H9 (cell line): ENCODE data around the gene CCL27. TPM values are rescaled to one million over a fixed set of nuclear protein-coding genes. Genes with fewer than 3 reads are reported as not detected.

Experiments used
- DNase-seq: peaks from one replicate; pipeline ENCODE4 v3.0.0-alpha.2; 2017
- H2AFZ ChIP-seq: one replicate; pipeline ENCODE4 v1.6.1; 2013; ENCODE audit warnings: mild to moderate bottlenecking, low read length, control low read depth, moderate library complexity
- H2AK5ac ChIP-seq: 2 replicates; pipeline ENCODE4 v1.6.1; 2013; ENCODE audit warnings: low read length, control low read depth, mixed read lengths; ENCODE audit not compliant: insufficient read length
- H2BK120ac ChIP-seq: one replicate; pipeline ENCODE4 v1.6.1; 2013; ENCODE audit warnings: low read depth, mild to moderate bottlenecking, low read length, control low read depth, inconsistent platforms; ENCODE audit not compliant: poor library complexity, severe bottlenecking
- H2BK12ac ChIP-seq: 2 replicates; pipeline ENCODE4 v1.6.1; 2013; ENCODE audit warnings: low read length, control low read depth, mixed read lengths, low read depth; ENCODE audit not compliant: insufficient read length
- H2BK15ac ChIP-seq: 2 replicates; pipeline ENCODE4 v1.6.1; 2013; ENCODE audit warnings: low read depth, low read length, control low read depth
- H2BK20ac ChIP-seq: one replicate; pipeline ENCODE4 v1.6.1; 2013; ENCODE audit warnings: low read depth, mild to moderate bottlenecking, low read length, control low read depth, inconsistent platforms; ENCODE audit not compliant: poor library complexity, severe bottlenecking
- H2BK5ac ChIP-seq: 2 replicates; pipeline ENCODE4 v1.6.1; 2013; ENCODE audit warnings: low read length, control low read depth, mixed read lengths; ENCODE audit not compliant: insufficient read length
- H3K14ac ChIP-seq: 2 replicates; pipeline ENCODE4 v1.6.1; 2013; ENCODE audit warnings: low read length, control low read depth; ENCODE audit not compliant: insufficient read depth
- H3K18ac ChIP-seq: 2 replicates; pipeline ENCODE4 v1.6.1; 2013; ENCODE audit warnings: low read depth, mild to moderate bottlenecking, mixed read lengths, low read length, control low read depth; ENCODE audit not compliant: insufficient read length
- H3K23ac ChIP-seq: 2 replicates; pipeline ENCODE4 v1.6.1; 2013; ENCODE audit warnings: low read length, control low read depth, mixed read lengths, low read depth; ENCODE audit not compliant: insufficient read length
- H3K23me2 ChIP-seq: 2 replicates; pipeline ENCODE4 v1.6.1; 2013; ENCODE audit warnings: low read depth, mild to moderate bottlenecking, mixed read lengths, low read length, control low read depth; ENCODE audit not compliant: insufficient read length, poor library complexity, severe bottlenecking
- H3K27ac ChIP-seq: 2 replicates; pipeline ENCODE4 v1.5.1; 2013; ENCODE audit warnings: low read length, control low read depth, mixed read lengths, low read depth; ENCODE audit not compliant: insufficient read length
- H3K27me3 ChIP-seq: 2 replicates; pipeline ENCODE4 v1.6.1; 2013; ENCODE audit warnings: low read length, control low read depth, inconsistent platforms; ENCODE audit not compliant: insufficient read depth
- H3K4ac ChIP-seq: 2 replicates; pipeline ENCODE4 v1.6.1; 2013; ENCODE audit warnings: low read depth, mild to moderate bottlenecking, control low read depth, inconsistent platforms, low read length, moderate library complexity
- H3K4me1 ChIP-seq: 2 replicates; pipeline ENCODE4 v1.6.1; 2013; ENCODE audit warnings: low read length, control low read depth, inconsistent platforms; ENCODE audit not compliant: insufficient read depth
- H3K4me2 ChIP-seq: 2 replicates; pipeline ENCODE4 v1.6.1; 2013; ENCODE audit warnings: low read length, control low read depth, mixed read lengths; ENCODE audit not compliant: insufficient read length, insufficient read depth
- H3K56ac ChIP-seq: 2 replicates; pipeline ENCODE4 v1.6.1; 2013; ENCODE audit warnings: low read depth, mild to moderate bottlenecking, mixed read lengths, low read length, control low read depth; ENCODE audit not compliant: insufficient read length
- H3K79me1 ChIP-seq: 2 replicates; pipeline ENCODE4 v1.6.1; 2013; ENCODE audit warnings: low read depth, mild to moderate bottlenecking, moderate library complexity, low read length, control low read depth, inconsistent platforms; ENCODE audit not compliant: insufficient read depth, poor library complexity, severe bottlenecking
- H3K79me2 ChIP-seq: 2 replicates; pipeline ENCODE4 v1.6.1; 2013; ENCODE audit warnings: low read length, control low read depth, inconsistent platforms; ENCODE audit not compliant: insufficient read depth
- H3K9ac ChIP-seq: 2 replicates; pipeline ENCODE4 v1.6.1; 2013; ENCODE audit warnings: low read length, control low read depth, mixed read lengths; ENCODE audit not compliant: insufficient read length; ENCODE audit errors: extremely low read depth
- H3K9me3 ChIP-seq: one replicate; pipeline ENCODE4 v1.6.1; 2013; ENCODE audit warnings: low read depth, low read length, inconsistent platforms; ENCODE audit not compliant: control insufficient read depth
- H3T11ph ChIP-seq: one replicate; pipeline ENCODE4 v1.6.1; 2013; ENCODE audit warnings: mild to moderate bottlenecking, low read length, control low read depth, inconsistent platforms
- H4K20me1 ChIP-seq: one replicate; pipeline ENCODE4 v1.6.1; 2013; ENCODE audit not compliant: control insufficient read depth, insufficient read length, insufficient read depth
- H4K5ac ChIP-seq: 2 replicates; pipeline ENCODE4 v1.6.1; 2013; ENCODE audit warnings: low read depth, mild to moderate bottlenecking, mixed read lengths, low read length, control low read depth; ENCODE audit not compliant: insufficient read length
- H4K8ac ChIP-seq: replicated peaks from 2 replicates; pipeline ENCODE4 v1.6.1; 2013; ENCODE audit warnings: low read length, control low read depth, mixed read lengths, low read depth; ENCODE audit not compliant: insufficient read length
- H4K91ac ChIP-seq: 2 replicates; pipeline ENCODE4 v1.6.1; 2013; ENCODE audit warnings: low read depth, mild to moderate bottlenecking, moderate library complexity, mixed read lengths, low read length, control low read depth; ENCODE audit not compliant: insufficient read length
- H3K27ac Mint-ChIP-seq, 3 experiments: 2 replicates in 2 of 3; 3 replicates in 1 of 3; pipeline ENCODE4 v1.8.0; 2020 to 2021; ENCODE audit warnings: mixed read lengths in 3 of 3, mild to moderate bottlenecking in 1 of 3, moderate library complexity in 1 of 3
- H3K27me3 Mint-ChIP-seq: 2 replicates; pipeline ENCODE4 v1.8.0; 2021; ENCODE audit warnings: low read depth, mild to moderate bottlenecking, moderate library complexity, mixed read lengths
- H3K36me3 Mint-ChIP-seq, 3 experiments: 2 replicates in 2 of 3; 3 replicates in 1 of 3; pipeline ENCODE4 v1.8.0; 2020 to 2021; ENCODE audit warnings: low read depth in 3 of 3, mixed read lengths in 3 of 3; ENCODE audit not compliant: insufficient read depth in 1 of 3
- H3K4me1 Mint-ChIP-seq, 2 experiments: 2 replicates each; pipeline ENCODE4 v1.8.0; 2020; ENCODE audit warnings: mixed read lengths in 2 of 2
- H3K4me3 Mint-ChIP-seq, 2 experiments: 2 replicates in 1 of 2; 3 replicates in 1 of 2; pipeline ENCODE4 v1.8.0; 2020 to 2021; ENCODE audit warnings: mild to moderate bottlenecking in 2 of 2, mixed read lengths in 2 of 2, moderate library complexity in 1 of 2
- H3K9me3 Mint-ChIP-seq, 2 experiments: 2 replicates in 1 of 2; 3 replicates in 1 of 2; pipeline ENCODE4 v1.8.0; 2020; ENCODE audit warnings: mild to moderate bottlenecking in 2 of 2, mixed read lengths in 2 of 2, moderate library complexity in 1 of 2
- WGBS: extraction: QIAGEN DNeasy Blood & Tissue Kit; methylation state at CpG from one replicate; pipeline ENCODE4 v1.1.7; 2013; ENCODE audit warnings: missing lambda C conversion rate, low lambda C conversion rate, mixed read lengths; ENCODE audit not compliant: insufficient read length; ENCODE audit errors: extremely low coverage; 5-methylcytosine and 5-hydroxymethylcytosine counted together
- total RNA-seq: library from RNA; stranded (reverse); gene quantifications from 2 replicates; pipeline ENCODE4 v1.2.1, GENCODE V29; 2021
- TF ChIP-seq, protein P1 (sequence below): fragments of 200-600 bp; sonication (generic); conservative IDR thresholded peaks from 3 replicates; pipeline ENCODE4 v1.8.0; 2021; ENCODE audit warnings: antibody characterized with exemption, mild to moderate bottlenecking

Gene CCL27
- total RNA-seq, 1 experiment from 2014 or later, result 0.28 TPM

DNA sequence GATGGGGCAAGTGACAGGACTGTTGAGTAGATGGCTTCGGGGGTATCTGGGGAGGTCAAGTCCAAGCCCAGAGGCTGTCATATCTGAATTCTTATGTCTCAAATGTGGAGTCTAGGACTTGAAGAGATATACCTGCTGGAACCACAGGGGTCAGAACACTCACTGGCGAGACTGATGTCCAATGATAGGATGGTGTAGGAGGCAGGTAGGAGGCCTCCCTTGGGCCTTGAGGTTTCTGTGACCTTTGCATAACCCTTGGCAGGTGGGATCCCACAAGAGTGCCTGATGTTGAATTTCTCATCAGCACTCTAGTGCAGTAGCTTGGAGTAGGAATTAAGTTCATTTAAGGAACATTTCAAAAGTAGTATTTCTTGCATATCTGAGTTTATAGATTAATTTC lies 44.7 kb upstream of the CCL27 start:
- Histone ChIP-seq H3K23ac (no peak overlapping the region), H2BK20ac (no peak overlapping the region), H3K23me2 (no peaks in the 10 kb centered on the region), H2AFZ (no peak overlapping the region), H2AK5ac (no peak overlapping the region), H3T11ph (no peak overlapping the region), H3K9me3 (no peaks in the 10 kb centered on the region), H2BK15ac (no peak overlapping the region), H3K4me2 (no peak overlapping the region), H3K56ac (no peak overlapping the region), H3K79me1 (no peaks in the 10 kb centered on the region), H4K5ac (no peak overlapping the region), H2BK5ac (no peak overlapping the region), H4K8ac (no peak overlapping the region), H3K27ac (no peak overlapping the region), H3K18ac (no peak overlapping the region), H2BK12ac (no peak overlapping the region), H3K4me1 (no peaks in the 10 kb centered on the region), H2BK120ac (no peak overlapping the region), H3K4ac (no peak overlapping the region), H3K79me2 (no peaks in the 10 kb centered on the region), H4K20me1 (no peaks in the 10 kb centered on the region), H3K14ac (no peak overlapping the region), H3K27me3 (no peaks in the 10 kb centered on the region), H4K91ac (no peak overlapping the region), H3K9ac (no peak overlapping the region)
- Mint-ChIP-seq H3K4me3 (no peak overlapping the region), H3K36me3 (no peaks in the 10 kb centered on the region), H3K4me1 (0 out of 4 replicates have a peak, but pooled peaks cover 0 to under 1% of the 10 kb centered on the region in 2 experiments), H3K27me3 (peaks cover 3% of the 10 kb centered on the region), H3K27ac (no peak overlapping the region), H3K9me3 (no peaks in the 10 kb centered on the region)
- DNase-seq, result no peak
- TF ChIP-seq, protein P1, sequence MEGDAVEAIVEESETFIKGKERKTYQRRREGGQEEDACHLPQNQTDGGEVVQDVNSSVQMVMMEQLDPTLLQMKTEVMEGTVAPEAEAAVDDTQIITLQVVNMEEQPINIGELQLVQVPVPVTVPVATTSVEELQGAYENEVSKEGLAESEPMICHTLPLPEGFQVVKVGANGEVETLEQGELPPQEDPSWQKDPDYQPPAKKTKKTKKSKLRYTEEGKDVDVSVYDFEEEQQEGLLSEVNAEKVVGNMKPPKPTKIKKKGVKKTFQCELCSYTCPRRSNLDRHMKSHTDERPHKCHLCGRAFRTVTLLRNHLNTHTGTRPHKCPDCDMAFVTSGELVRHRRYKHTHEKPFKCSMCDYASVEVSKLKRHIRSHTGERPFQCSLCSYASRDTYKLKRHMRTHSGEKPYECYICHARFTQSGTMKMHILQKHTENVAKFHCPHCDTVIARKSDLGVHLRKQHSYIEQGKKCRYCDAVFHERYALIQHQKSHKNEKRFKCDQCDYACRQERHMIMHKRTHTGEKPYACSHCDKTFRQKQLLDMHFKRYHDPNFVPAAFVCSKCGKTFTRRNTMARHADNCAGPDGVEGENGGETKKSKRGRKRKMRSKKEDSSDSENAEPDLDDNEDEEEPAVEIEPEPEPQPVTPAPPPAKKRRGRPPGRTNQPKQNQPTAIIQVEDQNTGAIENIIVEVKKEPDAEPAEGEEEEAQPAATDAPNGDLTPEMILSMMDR, result no peak
- WGBS, result no CpG with 5 or more reads among the region's 2 CpGs
